G401.6 (cell line): ENCODE results near the gene NIPAL4.
"Not testable (repeated sequence)": the region's sequence is repeated elsewhere in the genome, so short reads cannot be mapped to it uniquely, and the experiment has no call there.

Experiments
- FAIRE-seq: peaks from 2 replicates; lab custom pipeline; 2012; peaks lifted over from hg19 to GRCh38; lab: Jason Lieb, UNC

NIPAL4 gene

DNA sequence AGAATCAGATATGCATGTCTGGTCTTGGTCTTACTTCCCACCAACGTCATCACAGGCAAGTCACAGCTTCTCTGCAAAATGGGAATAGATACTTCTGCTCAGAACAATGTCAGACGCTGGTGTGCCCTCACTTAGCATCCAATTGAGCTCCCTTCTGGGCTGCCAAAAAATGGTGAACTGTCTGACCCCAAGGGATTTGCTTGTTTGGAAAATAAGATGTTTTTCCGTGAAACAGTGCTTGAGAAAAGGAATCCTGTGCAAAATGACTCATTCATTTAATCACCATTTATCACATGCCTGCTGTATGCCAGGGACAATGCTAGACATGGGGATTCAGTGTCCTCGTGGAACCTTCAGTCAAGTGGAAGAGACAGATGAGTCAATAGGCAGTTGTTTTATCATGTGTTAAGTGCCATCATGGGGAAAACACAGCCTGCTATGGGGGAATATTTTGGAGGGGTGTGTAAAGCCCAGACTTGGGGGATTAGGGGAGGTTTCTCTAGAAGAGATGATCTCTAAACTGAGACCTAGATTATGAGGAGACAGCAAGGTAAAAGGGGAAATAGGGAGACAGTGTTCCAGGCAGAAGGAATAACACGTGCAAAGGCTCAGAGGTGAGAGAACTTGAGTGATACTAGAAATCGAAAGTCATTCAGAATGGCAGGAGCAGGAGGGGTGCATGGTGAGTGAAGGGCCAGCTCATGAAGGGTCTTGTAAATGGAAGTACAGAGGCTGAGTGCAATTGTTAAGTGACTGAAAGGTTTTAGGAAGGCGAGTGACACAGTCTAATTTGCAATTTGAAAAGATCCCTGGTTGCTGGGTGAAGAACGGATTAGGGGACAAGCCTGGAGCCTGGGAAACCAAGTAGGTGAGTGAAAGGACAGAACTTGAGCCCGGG lies 3.9 kb downstream of the NIPAL4 start:
- FAIRE-seq, result no peak

GRCh38 chr5:157464519-157465171 lies 4.6 kb downstream of the NIPAL4 start:
- FAIRE-seq, result no peak

DNA sequence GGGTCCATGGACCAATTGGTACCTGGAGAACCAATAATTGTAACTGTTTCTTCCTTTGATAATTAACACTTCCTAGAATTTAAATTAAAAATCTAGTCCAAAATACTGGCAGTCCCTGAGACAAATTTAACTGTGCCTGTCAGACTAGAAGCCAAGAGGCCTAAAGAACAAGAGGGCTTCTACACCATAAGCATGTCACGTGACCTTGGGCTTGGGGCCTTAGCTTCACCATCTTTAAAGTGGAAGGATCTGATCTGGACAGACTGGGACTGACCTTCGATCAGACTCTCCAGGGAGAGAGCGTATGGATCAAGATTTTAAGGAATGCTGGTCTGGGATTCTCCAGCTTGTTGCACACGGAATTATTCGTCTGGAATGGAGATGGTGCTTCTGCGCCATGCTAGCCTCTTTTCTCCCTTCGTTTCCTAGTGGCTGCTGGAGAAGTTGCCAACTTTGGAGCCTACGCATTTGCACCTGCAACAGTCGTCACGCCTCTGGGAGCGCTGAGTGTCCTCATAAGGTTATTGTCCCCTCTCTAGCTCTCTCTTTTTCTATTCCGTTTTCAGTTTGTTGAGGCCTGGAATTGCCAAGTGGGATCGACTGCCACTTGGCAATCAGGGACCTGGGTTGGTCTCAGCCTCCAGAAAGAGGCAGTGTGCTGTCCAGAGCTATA lies 8.4 kb downstream of the NIPAL4 start:
- no peak for FAIRE-seq

DNA sequence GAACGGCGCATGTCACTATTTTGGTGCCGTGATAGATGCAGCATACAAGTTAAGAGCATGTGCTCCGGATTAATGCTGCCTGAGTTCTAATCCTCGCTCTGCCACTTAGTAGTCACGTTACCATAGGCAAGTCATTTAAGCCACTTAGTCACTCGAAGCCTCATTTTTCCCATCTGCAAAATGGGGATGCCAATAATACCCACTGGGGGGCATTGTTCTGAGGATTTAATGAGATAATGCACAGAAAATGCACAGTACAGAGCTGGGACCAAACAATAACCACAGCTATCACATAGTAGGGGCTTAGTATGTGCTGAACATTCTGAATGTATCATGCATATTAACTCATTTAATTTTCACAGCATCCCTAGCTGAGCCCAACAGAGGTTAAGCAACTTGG lies 9.1 kb downstream of the NIPAL4 start:
- FAIRE-seq, result no peak

- no peak for FAIRE-seq
These were observed 9.7 kb downstream of the NIPAL4 start for GRCh38 chr5:157469687-157470086.

DNA sequence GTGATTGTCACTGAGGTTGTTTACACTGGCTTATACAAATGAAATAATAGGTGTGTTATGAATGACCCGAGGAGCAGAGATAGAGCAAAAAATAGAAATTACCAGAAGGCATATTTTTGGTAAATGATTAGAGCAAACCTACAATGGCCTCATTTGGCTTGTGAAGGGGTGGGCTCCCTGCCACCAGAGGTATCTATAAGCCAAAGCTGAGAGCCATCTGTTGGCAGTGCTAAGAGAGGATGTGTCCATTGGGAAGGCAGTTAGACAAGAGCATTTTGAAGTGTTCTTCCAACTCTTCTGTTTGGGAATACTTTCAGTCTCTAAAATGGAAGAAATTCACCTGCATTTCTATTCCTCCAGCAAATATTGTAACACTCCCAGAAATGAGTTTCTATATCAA lies 10.6 kb downstream of the NIPAL4 start:
- no peak for FAIRE-seq

DNA sequence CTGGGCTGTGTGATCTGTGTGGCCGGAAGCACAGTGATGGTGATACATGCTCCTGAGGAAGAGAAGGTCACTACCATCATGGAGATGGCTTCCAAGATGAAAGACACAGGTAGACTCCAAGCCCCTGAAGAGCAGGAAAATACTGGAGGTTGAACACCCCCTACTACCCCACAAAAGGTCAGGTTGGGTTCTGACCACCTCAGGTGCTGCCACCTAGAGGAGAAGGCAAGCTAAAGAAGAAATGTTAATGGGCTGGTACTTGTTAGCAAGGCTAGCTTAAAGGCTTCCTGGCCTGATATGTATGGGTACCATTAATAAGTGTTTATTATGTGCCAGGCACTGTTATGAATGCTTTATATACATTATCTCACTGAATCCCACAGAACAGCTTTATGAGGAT lies 11.7 kb downstream of the NIPAL4 start:
- FAIRE-seq, result no peak

- FAIRE-seq, result no peak
These were observed 13.6 kb downstream of the NIPAL4 start for GRCh38 chr5:157473383-157474320.

GRCh38 chr5:157475432-157475831 lies 15.4 kb downstream of the NIPAL4 start:
- no peak for FAIRE-seq

DNA sequence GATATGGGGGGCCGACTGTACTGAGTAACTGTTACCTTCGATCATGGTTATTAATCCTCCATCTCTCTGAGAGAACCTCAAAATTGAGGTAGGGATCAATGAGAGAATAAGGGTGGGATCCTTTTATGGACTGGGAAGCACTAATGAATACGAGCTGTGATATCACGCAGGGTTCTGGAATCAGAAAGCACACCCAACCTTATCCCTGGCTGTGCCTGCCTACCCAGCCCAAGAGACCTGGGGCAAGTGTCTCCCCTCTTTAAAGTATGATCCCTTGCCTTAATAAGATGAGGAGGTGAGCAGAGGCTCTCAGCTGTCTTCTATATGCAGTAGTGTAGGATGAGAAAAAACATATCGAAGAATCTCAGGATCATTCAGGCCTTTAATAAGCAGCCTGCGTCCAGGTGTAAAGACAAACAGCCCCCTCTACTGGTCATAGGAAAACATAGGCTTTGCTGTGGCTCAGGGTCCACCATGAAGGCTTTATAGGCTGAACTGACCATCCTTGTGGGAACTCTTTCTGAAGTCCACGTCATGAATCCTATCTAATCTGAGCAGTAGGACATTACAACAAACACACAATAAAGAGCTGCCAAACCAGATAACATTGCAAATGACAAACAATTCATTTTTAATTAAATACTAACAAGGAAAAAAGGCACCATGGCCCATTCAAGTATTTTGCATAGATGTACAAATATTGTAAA lies 16.8 kb downstream of the NIPAL4 start:
- FAIRE-seq, result peak; percentile 46

GRCh38 chr5:157477814-157478494 lies 17.9 kb downstream of the NIPAL4 start:
- FAIRE-seq, result no peak

- no peak for FAIRE-seq
These were observed 18.7 kb downstream of the NIPAL4 start for GRCh38 chr5:157478726-157479125.

DNA sequence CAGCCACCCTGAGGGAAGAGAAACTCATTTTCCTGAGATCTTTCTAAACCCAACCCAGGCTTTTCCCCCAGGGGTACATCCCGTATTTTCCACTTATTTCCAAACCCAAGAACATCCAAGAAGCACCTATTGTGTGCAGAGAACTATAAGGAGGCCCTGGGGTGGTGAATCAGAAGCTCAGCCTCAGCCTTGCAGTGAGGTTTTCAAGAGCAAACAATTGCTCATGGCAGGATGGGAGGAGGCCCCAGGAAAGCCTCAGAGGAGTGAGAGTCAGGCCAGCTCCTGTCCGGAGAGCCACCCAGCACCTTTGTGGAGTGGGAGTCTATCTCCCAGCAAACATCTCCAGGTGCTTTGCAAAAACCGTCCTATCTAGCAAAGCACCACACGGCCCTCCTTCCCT lies 19.2 kb downstream of the NIPAL4 start:
- no peak for FAIRE-seq

GRCh38 chr5:157479612-157480510 lies 19.8 kb downstream of the NIPAL4 start:
- no peak for FAIRE-seq

- no peak for FAIRE-seq
These were observed 21.3 kb downstream of the NIPAL4 start for GRCh38 chr5:157481265-157481664.

DNA sequence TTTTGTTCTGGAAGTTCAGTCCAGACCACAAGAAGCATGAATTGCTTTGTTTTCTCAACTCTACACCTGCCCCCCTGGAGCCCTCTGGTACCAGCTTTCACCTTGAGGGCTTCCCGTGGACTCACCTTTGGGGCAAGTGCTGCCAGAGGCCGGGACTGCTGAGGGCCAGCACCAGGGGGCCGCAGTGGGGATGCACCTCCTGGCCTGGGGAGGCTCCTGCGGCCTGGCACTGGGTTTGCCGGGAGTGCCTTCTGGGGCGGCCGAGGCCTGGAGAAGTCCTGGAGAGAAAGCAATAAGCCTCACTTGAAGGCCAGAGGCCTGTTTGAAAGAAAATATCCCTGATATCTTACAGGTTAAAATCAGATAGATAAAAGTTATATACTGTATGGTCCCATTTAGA lies 21.7 kb downstream of the NIPAL4 start:
- FAIRE-seq, result no peak

GRCh38 chr5:157482702-157483101 lies 22.7 kb downstream of the NIPAL4 start:
- FAIRE-seq, result not testable (repeated sequence)

- no peak for FAIRE-seq
These were observed 24.8 kb downstream of the NIPAL4 start for GRCh38 chr5:157484768-157485167.

GRCh38 chr5:157485340-157485739 lies 25.3 kb downstream of the NIPAL4 start:
- no peak for FAIRE-seq

- no peak for FAIRE-seq
These were observed 25.8 kb downstream of the NIPAL4 start for GRCh38 chr5:157485811-157486210.
